HS-5 (cell line): ENCODE results near the gene IL6ST.

Experiments used
- DNase-seq: peaks from one replicate; pipeline ENCODE4 v3.0.0-alpha.2; 2012; ENCODE audit warnings: low read depth

The IL6ST gene

DNA sequence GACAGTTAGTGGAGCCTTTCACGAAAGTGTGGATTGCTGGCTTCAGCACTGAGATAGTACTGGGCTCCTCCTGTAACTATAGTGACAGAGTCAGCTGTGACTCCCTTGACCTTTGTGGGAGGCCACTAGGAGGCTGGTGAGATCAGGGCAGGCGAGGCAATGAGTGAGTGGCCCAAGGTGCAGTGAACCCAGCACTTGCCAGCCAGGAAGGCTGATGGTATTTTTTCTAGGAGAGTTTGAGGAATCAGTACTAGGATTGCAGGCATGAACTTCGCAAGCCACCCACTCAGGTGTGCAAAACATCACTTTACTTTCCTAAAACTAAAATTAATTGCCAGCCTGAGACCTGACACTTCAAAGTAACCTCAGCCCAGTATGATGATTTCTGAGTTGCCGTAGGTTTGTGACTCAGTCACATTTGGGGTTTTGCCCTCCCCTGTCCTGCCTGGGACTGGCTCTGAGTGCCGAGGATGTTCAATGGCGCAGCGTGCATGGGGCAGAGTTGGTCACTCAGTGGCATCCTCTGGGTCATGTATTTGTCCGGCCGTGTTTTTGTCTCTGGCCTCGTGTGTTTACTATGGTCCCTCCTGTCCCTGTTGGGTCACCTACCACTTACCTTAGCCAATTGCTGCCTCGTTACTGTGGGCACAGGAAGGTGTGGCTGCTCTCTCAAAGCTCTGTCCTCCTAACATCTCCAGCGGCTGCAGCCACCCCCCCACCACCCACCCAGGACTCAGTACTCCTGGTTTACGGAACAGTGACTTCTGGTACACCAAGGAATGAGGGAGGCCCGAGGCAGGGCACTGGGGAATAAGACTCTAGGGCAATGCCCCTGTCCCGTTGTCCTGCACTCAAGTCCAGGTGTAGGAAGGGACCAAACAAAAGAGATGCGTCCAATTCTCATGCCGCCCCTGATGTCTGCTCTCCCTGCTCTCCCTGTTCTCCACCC, 76.4 kb downstream of the IL6ST start:
- DNase-seq = no peak

DNA sequence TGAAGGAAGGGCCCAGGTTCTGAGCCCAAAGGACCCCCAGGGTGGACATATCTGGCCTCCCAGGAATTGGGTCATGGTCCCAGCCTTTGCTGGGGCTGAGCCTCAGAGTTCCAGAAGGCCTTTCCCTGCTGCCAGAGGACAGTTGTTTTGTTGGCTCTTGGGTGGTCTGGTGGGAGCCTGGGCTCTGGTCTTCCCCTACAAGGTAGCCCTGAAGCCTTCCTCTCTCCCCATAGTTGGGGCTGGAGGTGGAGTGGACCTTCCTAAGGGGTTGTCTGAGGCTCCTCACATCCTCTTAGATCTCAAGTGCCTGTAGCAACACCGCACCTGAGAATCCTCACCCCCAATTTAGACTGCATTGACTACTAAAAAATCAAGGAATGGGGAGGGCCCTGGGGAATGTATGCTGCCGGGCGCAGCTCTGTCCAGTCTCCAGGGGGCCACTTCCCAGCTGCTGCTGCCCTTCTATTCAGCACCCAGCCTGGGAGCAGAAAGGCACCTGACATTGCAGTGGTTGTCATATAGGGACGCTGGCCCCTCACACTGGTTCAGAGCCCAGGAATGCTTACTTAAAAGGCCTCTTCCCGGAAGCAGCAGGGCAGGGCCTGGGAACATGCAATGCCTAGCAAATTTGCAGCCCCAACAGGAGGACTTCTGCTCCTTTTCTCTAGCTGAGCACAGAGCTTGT, 77.2 kb downstream of the IL6ST start:
- DNase-seq = no peak

DNA sequence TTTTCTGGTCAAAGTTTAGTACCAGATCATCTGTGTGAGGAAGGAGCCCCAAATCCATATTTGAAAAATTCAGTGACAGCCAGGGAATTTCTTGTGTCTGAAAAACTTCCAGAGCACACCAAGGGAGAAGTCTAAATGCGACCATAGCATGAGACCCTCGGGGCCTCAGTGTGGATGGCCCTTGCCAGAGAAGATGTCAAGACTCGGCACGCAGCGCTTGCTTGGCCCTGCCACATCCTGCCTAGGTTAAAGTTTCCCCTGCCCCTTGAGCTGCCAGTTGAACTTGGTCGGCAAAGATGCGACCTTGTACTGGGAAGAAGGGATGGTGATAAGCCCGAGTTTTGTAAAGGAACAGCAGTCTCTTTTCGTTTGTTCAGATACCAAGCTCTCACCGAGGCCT, 77.8 kb downstream of the IL6ST start:
- DNase-seq = no peak

DNA sequence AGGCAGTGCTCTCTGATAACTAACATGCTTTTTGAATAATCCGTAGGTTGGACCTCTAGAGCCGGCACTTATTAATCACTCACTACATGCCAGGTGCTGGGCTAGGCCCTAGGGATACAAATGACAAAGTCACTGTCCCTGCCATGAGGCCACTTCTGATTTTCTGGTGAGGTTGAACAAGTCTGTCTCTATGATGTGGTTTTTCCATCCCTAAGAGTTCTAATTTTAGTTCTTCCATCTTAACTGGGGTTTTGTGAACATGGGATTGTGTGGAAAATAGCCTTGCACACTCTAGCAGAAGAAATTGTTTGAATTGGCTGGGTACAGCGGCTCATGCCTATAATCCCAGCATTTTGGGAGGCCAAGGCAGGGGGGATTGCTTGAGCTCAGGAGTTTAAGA, 79.0 kb downstream of the IL6ST start:
- DNase-seq = no peak

DNA sequence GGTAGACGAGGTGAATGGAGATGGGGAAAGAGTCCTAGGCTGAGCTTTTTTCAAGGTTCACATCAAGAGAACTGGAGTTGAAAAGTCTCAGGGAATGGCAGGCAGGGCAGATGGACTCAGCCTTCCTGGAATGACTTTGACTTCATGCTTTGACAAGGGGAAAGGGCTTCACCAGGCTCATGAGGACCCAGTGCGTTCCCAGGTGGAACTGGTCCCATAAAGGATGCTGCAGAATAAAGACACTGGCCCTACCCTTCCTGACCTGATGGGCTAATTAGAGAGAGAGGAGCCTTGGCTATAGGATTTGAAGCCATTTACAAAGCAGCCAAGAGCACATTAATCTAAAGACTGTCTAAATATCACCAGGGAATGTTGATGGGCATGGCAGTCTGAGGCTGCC, 79.8 kb downstream of the IL6ST start:
- no peak for DNase-seq

DNA sequence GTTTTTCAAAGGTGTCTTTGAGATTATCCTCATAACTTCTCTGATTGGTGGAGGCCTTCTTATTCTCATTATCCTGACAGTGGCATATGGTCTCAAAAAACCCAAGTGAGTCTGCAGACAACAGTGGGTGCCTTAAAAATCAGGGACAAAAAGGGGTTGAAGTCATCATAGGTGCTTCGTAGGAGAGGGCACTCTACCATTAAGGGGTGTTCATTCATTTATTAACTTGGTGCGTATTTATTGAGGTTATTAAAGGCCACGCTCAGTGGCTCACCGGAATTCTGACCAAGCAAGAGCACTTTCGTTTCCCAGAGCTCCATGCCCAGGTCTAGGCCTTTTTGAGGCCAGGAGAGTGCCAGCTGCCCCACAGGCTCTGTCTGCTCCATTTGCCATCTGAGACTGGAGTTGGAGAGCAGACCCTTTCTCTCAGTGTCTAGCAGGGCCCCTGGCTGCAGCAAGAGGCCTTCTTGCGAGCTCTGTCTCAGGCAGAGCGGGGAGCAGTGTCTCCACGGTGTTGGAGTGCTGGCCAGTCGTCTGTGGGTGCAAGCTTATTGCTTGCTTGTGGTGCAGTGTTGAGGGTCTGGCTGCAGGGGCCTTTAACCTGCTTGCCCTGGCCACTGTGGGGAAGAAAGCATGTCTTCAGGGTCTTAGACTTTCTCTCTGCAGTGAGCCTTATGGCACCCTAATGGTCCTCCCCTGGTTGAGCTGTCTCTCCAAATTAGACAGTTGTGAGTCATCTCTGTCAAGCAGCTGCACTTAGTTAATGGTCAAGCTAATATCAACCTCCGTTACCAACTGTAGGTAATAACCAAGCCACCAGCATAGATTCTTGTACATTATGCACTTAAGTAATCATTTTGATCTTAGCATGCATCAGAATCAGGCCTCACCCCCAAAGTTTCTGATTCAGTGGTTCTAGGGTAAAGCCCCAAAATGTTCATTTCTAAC, 81.0 kb downstream of the IL6ST start:
- DNase-seq = no peak

DNA sequence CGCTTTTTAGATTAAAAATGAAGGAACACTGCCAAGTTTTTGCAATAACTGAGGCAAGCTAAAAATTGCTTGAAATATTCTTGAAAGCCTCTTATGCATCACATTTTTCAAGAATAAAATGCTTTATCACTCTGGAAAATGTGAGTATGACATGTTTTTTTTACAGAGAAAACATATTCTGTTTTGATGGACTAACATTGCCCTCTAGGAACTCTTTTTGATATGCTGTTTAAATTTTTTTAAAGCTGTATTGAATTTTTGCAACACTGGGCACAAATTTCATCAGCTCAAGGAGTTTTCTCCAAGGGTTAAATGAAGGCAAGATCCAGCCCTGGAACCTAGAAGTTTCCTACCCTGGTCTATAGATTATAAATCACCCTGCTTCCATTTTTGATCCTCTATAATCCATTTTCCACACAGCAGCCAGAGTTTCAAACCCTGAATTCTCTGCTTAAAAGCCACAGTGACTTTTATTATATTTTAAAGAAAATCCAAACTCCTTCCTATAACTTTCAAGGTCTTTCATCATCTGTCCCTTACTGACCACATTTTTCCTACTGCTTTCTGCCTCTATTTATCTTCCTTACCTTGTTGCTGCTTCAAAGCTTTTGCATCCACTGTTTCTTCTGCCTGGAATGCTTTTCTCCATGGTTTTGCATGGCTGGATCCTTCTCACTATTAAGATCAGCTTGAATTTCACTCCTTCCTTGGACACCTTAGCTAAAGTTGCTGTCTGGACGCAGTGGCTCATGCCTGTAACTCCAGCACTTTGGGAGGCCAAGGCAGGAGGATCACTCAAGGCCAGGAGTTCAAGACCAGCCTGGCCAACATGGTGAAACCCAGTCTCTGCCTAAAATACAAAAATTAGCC, 82.7 kb downstream of the IL6ST start:
- DNase-seq = no peak

DNA sequence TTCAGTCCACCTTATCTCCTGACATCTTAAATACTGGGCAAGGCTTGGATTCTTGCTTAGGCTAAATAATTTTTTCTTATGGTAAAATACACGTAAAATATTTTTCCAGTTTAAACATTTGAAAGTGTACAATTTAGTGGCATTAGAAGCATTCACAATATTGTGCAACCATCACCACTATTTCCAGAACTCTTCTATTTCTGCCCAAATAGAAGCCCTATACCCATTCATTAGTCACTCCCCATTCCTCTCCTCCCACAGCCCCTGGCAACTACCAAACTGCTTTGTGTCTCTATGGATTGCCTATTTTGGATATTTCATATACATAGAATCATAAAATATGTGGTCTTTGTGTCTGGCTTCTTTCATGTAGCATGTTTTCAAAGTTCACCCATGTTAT, 86.0 kb downstream of the IL6ST start:
- no peak for DNase-seq

DNA sequence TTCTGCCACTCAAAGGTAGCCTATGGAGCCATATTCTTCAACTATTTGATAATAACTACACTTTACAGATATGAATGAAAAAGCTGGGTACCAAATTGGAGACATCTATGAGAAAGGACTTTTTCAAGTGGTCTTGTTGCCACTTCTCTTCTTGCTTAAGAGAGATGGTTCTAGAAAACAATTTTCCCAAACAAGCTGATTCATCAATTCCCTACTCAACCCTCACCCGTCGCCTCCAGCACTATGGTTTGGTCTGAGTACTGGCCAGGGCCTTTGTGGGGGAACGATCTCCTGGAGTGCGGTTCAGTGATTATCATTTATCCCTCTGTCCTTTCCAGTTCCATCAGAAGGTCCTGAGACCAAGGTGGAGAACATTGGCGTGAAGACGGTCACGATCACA, 86.8 kb downstream of the IL6ST start:
- DNase-seq = no peak

DNA sequence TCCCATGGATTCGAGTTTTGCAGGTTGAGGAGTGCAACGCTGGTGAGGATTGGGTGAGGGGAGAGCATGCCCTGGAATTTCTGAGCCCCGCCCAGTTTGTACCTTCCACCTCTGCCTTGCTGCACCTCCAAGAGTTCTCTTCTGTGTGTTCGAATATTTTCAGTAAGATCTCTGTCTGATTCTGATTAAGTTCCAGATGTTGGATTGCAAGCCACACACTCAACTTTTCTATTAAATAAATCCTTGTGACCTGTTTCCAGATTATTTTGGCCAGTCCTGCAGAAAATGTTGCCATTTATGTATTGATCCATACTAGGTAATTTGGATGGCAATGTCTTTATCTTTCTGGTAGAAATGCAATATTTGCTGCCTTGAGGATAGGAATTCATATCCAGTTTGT, 89.5 kb downstream of the IL6ST start:
- DNase-seq = no peak

DNA sequence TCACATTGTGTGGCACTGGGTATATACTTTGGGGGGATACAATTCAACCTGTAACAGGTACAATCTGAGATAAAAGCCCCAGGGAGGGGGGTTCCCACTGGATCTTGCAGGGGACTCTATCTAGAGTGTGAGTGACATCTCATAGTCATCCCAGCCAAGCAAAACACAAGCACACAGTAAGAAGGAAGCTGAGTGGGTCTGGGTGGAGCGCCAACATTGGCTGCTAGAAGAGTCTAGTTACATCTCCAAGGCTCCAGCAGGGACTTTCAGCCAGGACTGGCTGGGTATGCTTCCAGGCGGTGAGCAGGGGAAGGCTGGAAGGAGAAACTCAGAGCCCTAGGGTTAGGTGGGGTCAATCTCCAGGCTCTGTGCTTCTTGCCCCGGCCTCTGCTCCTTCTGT, 90.6 kb downstream of the IL6ST start:
- no peak for DNase-seq

DNA sequence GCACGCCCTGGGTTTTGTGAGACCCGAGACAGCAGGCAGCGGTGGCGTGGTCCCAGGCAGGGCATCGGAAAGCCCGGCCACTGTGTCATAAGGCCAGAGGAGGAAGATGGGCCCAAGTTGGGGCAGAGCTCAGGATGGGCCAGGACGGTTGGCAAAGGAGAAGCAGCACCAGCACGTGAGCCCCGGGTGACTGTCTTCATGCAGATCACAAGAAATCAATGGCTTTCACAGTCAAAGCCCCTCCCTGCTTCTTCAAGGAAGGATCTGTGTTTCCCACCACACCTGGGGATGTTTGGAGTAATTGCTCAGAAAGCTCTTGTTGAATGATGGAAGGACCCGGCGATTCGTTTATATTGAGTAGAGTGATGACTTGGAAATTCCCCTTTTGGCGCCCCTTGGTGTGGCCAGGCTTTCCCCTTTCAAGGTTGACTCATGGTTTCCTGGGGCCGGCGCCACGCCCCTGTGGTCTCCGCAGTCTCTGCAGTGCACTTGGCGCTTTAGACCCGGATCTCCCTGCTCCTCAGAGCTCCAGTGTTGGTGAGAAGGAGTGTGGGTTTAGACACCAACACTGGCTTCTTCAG, 91.6 kb downstream of the IL6ST start:
- DNase-seq = no peak

DNA sequence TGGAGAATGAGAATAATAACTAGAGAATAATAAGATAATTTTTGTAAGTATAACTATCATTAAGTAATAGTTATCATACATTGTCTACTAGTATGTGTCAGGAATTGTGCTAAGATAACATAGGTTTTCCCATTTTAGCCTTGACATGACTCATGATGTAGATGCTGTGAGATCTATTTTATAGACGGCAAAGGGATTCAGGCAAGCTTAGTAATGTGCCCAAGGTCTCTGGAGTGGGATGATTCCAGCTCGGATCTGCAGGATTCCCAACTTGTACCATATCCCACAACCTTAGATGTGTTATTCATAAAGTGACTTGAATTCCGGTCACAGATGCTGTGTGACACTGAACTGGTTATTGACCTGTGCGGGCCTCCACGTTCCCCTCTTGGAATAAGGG, 92.1 kb downstream of the IL6ST start:
- DNase-seq = no peak

DNA sequence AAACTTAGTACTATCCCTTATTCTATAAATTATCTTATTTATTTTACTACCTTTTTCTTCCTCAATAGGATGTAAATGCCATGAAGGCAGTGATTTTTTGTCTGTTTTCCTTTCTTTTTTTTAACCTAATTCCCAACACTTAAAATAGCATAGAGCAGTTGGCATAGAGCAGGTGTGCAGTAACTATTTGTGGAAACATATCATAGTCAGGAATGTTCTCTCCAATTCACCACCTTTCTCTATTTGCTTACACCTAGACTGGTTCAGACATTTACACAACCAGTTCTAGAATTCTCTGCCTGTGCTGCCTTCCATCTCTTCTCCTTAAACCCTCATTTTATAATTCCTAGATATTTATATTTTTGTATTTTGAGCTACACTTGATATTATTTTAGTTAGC, 94.0 kb downstream of the IL6ST start:
- DNase-seq = no peak

DNA sequence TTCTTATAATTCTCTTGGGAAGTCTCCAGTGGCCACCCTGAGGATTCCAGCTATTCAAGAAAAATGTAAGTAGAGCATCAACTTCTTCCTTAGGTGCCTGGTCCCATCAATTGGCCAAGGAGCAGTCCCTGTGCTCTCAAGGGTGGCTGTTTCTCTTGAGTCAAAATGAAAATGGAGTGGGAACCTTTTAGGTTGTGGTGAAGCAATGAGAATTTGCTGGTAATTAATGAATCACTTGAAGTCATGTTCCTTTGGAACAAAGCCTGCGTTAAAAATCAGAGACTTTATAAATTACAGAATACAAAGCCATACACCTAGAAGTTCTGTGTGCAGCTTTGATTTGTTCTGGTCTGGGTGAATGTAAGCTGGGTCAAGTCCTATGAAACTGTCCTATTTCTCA, 94.7 kb downstream of the IL6ST start:
- DNase-seq = no peak

DNA sequence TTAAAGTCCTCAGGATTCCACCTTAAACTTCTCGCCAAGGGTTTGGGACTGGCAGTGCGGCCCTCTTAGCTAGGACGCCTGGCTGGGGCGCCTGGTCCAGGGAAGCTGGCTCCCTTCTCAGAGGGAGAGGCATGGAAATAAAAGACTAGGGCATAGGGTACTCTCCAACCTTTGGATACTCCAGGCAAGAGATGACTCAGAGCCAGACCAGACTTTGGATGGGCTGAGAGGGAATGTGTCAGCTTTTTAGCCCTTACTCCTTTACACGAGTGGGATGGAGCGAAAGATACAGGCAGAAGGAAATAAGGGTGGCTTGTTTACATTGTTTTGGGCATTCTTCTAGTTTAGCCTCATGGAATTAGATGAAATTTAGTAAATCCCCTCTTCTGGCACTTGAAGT, 95.4 kb downstream of the IL6ST start:
- DNase-seq = no peak

DNA sequence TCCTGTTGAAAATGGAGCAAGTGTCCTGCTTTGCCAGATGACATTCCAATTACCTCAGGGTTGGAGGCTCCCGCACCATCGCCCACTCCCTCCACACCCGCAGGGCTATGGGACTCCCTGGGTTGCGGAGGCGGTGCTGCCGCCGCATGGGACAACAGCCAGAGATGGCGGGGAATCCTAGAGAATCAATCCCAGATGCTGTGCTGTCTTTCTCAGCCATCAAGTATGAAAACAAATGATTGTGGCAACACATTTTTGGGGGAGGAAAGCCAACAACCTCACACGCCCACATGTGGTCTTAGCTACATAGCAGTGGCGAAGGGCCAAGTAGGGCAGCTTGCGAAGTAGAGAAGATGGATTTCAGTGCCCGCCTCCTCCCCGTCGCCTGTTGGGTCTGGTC, 96.9 kb downstream of the IL6ST start:
- DNase-seq = peak; percentile 93

DNA sequence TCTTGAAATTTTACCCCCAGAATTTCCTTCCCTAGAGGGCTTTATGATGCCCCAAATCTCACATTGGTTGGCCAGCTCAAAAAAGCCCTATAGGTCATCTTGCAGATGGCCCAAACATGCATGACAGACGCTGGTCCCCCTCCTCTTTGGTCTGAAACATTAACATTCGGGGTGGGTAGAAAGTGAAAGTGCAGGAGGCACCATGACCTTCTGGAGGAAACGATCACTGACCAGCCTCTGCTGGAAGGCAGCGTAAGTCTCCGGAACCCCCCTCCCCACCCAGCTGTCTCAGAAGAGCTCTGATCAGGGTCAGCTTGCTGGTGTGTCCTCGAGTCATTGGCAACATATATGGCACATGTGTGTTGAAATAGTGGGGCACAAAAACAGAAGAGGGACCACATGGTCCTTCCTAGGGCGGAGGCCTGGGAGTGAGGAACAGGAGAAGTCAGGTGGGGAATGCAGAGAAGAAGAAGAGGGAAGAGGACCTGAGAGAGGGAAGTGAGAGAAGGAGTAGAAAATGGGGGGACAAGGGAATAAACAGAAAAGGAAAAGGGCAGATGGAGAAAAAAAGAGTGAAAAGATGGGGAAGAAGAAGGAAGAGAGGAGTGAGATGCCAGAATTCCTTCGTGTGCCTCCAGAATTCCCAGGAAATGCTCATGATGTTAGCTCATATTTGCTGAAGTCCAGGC, 97.4 kb downstream of the IL6ST start:
- DNase-seq = no peak

DNA sequence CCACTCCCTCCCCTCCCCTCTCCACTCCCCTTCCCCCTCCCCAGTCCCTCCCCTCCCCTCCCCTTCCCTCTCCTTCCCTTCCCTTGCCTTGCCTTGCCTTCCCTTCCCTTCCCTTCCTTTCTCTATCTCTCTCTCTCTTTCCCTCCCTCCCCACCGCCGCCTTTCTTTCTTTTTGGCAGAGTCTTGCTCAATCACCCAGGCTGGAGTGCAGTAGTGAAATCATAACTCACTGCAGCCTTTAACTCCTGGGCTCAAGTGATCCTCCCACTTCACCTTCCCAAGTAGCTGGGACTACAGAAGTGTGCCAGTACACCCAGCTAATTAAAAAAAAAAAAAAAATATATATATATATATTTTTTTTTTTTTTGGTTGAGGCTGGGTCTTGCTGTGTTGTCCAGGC, 98.1 kb downstream of the IL6ST start:
- DNase-seq = no peak

DNA sequence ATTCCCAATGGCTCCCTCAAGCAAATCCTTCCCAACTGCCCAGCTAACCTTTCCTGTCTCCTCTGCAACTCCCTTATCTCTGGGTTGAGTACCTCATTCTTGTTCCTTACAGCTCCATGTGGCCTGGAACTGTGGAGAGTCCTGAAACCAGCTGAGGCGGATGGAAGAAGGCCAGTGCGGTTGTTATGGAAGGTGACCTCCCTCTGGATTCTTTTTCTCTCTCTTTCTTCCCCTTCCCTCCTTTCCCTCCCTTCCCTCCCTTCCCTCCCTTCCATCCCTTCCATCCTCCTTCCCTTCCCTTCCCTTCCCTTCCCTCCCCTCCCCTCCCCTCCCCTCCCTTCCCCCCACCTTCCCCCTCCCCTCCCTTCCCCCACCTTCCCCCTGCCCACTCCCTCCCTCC, 98.5 kb downstream of the IL6ST start:
- no peak for DNase-seq

DNA sequence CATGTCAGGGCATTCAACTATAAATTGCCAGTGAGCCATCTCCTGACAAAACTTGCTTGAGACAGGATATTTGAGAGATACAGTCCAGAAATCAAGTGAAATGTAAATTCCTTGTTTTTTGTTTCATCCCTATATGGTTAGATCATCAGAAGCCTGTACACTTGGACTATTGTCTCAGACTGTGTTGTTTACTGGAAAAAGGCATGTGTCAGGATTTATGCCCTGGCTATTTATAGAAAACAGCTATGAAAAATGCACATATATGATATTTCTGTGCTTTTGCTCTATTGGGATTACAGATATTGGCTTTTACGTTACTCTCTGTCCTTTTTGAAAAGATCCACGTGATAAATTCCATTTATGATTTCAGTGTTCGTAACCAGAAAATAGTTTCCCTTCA, 99.4 kb downstream of the IL6ST start:
- DNase-seq = no peak
